Activated T-cell treated with anti-CD3 and anti-CD28 coated beads for 1 hour (primary cell): ENCODE data around the gene EHD1.
"Not testable (repeated sequence)": the region's sequence is repeated elsewhere in the genome, so short reads cannot be mapped to it uniquely, and the experiment has no call there.

Source experiments
- DNase-seq: peaks from one replicate; pipeline ENCODE4 v3.0.0-alpha.2; 2020; ENCODE audit warnings: low read depth

Gene EHD1

GRCh38 chr11:64856382-64857227 lies 21.8 kb downstream of the EHD1 start:
- no peak for DNase-seq

DNA sequence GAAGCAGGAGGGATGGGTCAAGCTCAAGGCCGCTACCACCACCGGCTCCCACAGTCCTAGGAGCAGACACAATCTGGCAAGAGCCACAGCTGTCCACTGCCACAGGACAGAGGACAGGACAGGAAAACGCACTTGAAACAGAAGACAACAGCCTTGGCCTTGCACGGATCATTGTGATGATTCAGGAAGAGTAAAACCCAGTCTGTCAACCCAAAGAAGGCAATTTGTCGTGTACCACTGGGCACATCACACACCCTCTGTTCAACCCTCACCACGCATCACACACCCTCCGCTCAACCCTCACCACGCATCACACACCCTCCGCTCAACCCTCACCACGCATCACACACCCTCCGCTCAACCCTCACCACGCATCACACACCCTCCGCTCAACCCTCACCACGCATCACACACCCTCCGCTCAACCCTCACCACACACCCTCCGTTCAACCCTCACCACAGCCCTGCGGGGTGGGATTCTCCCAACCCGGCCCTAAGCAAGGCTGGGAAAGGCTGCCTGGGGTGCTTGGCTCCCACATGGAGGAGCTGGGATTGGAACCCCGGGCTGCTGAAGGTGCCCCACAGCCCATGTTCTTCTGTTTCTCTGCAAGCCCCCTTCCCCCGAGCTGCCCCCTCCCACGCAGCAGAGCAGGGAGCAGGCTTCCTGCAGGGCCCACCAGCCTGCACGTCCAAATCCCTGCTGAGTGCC lies 22.7 kb downstream of the EHD1 start:
- DNase-seq, result no peak

DNA sequence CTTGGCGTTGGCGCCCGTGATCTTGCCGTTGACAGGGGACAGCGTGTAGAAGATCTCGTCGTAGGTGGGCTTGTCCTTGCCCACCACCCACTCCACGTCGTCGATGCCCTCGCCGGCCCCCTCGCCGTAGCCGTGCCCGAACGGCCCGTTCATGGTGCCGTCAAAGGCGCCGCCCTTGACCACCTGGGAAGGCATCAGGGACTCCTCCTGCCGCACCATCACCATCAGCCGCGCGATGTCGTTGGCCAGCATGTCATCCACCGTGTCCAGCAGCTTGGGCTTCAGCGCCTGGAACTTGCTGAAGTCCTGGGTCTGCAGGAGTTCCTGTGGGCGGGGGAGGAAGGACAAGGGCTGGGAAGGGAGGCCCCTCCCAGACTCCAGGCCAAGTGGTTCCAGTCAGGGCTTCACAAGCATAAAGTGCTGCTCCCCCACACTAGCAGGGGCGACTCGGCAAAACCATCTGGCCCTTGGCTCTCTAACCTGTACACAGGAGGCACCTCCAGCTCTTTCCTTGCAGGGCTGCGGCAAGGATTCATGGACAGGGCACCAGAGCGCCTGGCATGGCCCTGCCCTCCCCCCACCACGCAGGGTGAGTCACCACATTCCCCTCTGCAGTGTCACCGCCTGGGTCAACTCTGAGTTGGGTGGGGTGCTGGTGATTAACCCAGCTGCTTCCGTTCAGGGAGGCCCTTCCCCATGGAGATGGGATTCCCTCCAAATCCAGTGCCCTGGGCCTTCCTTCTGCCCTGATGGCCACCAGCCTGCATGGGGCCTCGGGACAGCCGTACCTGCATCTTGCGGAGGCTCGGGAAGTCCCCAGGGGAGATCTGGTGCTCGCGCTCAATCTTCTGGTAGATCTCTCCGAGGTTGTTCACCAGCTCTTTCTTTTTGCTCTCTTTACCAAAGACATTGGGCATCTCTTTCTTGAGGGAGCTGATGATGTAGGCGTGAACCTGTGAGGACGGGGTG lies 23.6 kb downstream of the EHD1 start:
- no peak for DNase-seq

DNA sequence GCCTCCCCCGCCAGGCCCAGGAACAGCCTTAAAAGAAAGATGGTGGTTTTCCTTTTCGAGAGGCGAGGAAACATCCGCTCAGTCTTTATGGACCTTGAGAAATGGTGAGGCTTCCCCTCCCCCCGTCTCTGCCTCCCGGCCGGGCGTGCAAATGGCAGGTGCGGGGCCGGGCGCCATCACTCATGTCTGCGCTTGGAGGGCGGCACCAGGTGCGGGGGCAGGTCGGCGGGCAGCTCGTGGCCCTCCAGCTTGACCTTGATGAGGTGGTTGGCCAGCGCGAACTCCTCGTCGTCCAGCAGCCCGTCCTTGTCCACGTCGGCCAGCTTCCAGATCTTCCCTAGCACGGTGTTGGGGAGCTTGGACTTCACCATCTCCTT lies 24.3 kb downstream of the EHD1 start:
- DNase-seq, result no peak

DNA sequence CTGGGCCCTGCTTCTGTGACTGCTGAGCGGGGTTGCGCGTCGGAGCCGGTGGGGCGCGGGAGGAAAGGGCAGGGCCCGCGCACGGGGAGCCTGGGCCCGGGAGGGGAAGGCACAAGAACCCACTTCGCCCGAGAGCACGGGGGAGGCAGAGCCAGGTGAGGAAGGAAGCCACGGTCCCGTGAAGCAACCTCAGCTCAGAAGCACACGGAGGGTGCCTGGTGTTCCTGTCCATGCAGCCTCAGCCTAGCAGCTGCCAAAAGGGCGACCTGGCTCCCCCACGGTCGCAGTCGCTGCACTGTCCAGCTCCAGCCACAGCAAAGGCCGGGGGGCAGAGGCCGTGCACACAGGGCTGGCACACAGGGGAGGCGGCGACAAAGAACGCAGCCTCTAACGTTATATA lies 24.7 kb downstream of the EHD1 start:
- no peak for DNase-seq

- DNase-seq, result no peak
These were observed 25.5 kb downstream of the EHD1 start for GRCh38 chr11:64852804-64853509.

GRCh38 chr11:64851831-64852351 lies 26.5 kb downstream of the EHD1 start:
- no peak for DNase-seq

GRCh38 chr11:64850979-64851567 lies 27.3 kb downstream of the EHD1 start:
- no peak for DNase-seq

DNA sequence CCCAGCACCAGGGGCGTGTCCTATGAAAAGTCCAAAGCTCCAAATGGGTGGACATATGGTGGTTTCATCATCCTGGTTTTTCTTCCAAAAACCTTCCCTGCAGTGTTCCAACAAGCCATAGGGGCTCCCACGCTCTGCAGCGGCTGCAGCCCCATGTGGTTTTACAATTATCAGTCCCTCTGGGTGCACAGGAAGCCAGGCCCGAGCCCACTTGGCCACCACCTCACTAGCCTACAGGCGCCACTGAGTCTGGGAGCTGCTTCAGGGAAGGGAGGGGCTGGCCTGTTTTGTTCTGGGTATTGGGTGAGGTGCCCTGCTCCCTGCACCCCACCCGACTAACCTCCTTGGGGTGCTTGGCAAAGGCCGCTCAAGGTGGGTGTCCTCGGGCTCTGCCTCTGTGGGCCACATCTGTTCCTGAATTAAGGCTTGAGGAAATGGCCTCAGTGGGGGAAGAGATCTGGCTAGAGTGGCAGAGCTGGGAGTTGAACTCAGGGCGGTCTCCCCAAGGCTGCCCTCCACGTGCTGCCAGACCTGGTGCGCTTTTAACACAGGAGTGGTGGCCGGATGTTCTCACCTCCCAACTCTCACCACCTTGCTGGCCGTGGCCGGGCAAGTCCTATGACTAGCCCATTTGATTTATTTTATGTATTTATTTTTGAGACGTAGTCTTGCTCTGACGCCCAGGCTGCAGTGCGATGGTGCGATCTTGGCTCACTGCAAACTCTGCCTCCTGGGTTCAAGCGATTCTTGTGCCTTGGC lies 28.6 kb downstream of the EHD1 start:
- no peak for DNase-seq

DNA sequence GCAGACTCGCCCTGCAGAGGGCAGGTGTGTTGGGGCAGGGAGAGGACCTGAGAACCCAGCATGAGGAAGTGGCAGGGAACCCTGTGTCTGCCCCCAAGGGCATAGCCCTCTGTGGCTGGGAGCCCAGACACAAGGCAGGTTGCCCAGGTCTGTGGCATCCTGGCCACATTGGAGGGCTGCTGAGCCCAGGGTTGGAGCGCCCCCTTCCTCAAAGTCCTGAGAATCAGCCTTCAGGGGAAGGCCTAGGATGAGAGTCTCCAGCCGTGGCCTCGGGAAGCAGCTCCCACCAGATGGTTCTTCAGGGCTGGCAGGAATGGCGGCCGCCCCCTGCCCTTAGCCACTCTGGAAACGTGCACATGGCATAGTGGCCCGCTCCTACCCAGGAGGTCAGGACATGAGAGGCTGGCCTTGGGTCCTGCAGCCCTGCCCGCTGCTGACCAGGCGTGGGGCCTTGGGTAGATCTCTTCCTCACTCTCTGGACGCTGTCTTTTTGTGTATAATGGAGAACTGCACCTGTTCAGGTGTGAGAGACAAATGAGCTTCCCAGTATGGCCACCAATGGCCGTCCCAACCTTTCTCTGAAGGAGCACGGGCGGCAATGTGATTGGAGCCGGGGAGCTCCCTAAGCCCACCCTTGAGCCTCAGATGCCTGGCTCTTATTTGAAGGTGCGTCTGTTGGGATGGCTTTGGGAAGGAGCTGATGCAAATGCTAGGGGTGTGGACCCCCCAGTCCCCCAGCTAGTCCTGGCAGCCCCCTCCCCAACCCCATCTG lies 29.4 kb downstream of the EHD1 start:
- DNase-seq, result no peak

- DNase-seq, result no peak
These were observed 30.1 kb downstream of the EHD1 start for GRCh38 chr11:64848214-64848825.

DNA sequence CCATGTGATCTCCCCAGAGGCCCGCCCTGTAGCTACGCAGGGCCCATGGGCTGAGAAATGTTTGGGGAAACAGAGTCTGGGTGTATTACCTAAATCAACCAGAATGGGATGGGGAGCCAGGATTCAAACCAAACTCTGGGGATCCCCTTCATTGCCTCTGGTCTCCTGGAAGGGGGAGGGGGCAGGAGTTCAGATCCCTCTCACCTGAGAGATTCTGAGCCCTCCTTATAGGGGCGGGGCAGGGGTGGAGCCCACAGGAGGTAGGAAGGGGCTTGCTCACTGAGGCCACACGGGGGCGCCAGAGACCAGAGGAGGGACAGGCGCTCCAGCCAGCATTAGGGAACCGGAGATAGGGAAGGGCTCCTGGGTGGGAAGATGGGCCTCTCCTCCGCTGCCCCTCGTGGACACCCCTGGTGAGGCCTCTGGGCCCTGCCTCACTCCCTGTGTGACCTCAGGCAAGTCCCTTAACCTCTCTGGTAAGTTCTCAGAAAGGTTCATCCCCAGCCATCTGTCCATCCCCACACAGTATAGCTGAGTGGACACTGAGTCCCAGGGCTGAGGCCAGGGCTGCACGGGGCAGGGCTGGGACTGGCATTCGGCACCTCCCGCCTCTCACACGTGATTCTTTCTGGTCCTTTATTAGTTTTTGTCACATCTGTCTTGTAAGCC lies 31.3 kb downstream of the EHD1 start:
- peak; percentile 99 for DNase-seq

DNA sequence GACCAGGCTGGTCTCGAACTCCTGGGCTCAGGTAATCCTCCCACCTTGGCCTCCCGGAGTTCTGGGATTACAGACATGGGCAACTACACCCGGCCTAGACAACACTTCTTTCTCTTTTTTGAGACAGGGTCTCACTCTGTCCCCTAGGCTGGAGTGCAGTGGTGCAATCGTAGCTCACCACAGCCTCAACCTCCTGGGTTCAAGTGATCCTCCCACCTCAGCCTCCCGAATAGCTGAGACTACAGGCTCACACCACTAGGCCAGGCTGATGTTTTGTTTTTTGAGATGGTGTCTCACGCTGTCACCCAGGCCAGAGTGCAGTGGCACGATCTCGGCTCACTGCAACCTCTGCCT lies 32.7 kb downstream of the EHD1 start:
- not testable (repeated sequence) for DNase-seq

- no peak for DNase-seq
These were observed 33.2 kb downstream of the EHD1 start for GRCh38 chr11:64845129-64845775.

- peak; percentile 58 for DNase-seq
These were observed 33.9 kb downstream of the EHD1 start, which contains the start of gene CDC42BPG for GRCh38 chr11:64844330-64845128. CDC42BPG (minus strand) TSS chr11:64844653; CDS start chr11:64844569, 84 bp downstream.

DNA sequence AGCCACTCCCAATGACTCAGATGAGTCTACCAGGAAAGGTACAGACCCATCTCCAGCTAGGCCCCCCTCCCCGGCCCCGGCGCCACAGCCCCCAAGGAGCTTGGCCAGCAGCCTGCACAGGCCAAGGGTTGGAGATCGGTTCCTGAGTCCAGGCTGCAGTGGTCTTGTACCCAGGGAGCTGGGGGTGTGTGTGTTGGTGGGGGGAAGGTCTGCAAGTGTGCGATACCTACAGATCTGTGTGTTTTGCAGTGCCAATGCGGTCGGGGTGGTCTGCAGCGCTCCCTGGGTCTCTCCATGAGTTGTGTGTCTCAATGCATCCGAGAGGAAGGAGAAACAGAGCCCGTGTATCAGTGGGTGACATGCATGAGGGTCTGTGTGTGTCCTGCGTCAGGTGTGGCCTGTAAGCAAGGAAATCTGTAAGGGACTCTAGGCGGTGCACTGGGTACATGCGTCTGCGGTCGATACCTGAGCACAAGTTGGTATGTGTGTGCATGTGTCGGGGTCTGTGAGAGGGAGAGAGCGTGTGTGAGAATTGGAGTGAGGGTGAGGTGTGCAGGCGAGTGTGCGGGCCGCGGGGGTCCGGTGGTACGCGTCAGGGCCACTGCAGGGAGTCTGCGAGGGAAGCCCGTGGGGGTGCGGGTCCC lies 34.6 kb downstream of the EHD1 start:
- DNase-seq, result no peak
